ENCODE data around the gene SIPA1L3. TPM values are rescaled to one million over a fixed set of nuclear protein-coding genes. Genes with fewer than 3 reads are reported as not detected.

Gene SIPA1L3
- total RNA-seq, 1 experiment from 2014 or later = 36.0 TPM

- no peak for TF ChIP-seq CTCF (IDR thresholded peaks at IDR 0.05; ENCODE audit: unreplicated experiment)
- H3K4me1 Mint-ChIP-seq (ENCODE audit: insufficient read depth, unreplicated experiment) = peaks cover 16% of the 10 kb centered on the region
- POLR2A ChIA-PET = interaction anchor here (0.9 to 4.2 kb wide), 7 partner anchors 8 to 131 kb away, joined by 3 to 36 read pairs (median 12); partner anchors contain the start of genes C19orf33, CATSPERG, PSMD8 and SPINT2
- no peaks in the 10 kb centered on the region for H3K27me3 Mint-ChIP-seq (ENCODE audit: insufficient read depth, unreplicated experiment)
- no peak for DNase-seq (ENCODE audit: unreplicated experiment)
- no peaks in the 10 kb centered on the region for H3K9me3 Mint-ChIP-seq (ENCODE audit: unreplicated experiment)
- H3K36me3 Mint-ChIP-seq (ENCODE audit: insufficient read depth, unreplicated experiment) = no peaks in the 10 kb centered on the region
- CTCF ChIA-PET = interaction anchor here (0.6 to 5.8 kb wide), 25 partner anchors 9 to 344 kb away, joined by 3 to 102 read pairs (median 4); partner anchors contain the start of genes CATSPERG, KCNK6 and PSMD8
- intact Hi-C loops (cut with micrococcal nuclease) = loop anchor here (1.0 to 10.0 kb wide), 3 partner anchors 21 to 162 kb away; partner anchors contain the start of genes CATSPERG, FAM98C and SPINT2
- peak overlapping the region; percentile 66 for H3K4me3 Mint-ChIP-seq (ENCODE audit: unreplicated experiment)
- no TSS peak for BruUV-seq (replicated peaks)
- H3K27ac Mint-ChIP-seq (ENCODE audit: low read depth, unreplicated experiment) = no peak overlapping the region
Observed at GRCh38 chr19:38243279-38243673, 336.3 kb downstream of the SIPA1L3 start.

DNA sequence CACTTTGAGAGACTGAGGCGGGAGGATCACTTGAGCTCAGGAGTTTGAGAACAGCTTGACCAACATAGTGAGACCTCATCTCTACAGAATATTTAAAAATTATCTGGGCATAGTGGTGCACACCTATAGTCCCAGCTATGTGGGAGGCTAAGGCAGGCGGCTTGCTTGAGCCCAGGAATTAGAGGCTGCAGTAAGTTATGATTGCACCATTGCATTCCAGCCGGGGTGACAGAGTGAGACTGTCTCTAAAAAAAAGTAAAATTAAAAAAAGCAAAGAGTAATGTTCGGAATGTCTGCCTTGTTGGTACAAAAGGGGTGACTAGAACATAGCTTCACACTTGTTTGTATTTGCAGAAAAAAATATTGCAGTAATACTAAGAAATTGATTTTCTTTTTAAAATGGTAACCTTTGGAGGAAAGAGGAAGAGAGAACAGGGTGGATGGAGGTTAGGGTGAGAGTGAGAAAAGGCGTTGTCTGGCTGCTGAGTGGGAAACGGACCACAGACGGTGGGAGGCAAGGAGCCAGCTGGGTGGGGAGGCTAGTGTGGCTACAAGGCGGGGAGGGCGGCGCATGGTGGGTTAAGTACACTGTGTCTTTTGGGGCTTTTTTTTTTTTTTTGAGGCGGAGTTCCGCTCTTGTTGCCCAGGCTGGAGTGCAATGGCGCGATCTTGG, 339.0 kb downstream of the SIPA1L3 start:
- BruUV-seq (replicated peaks) = no TSS peak
- H3K4me1 Mint-ChIP-seq (ENCODE audit: insufficient read depth, unreplicated experiment) = peaks cover 16% of the 10 kb centered on the region
- CTCF ChIA-PET = interaction anchor here (0.8 to 5.8 kb wide), 11 partner anchors 10 to 130 kb away, joined by 3 to 102 read pairs (median 4); partner anchors contain the start of genes CATSPERG and PSMD8
- no peak for DNase-seq (ENCODE audit: unreplicated experiment)
- POLR2A ChIA-PET = interaction anchor here (0.6 to 4.2 kb wide), 6 partner anchors 19 to 684 kb away, joined by 3 to 36 read pairs (median 6); partner anchors contain the start of genes C19orf33, PSMD8, SARS2 and SPINT2
- intact Hi-C loops (cut with micrococcal nuclease) = loop anchor here (10.0 kb wide), 1 partner anchor 159 kb away; the partner anchor contains the start of gene FAM98C
- H3K27me3 Mint-ChIP-seq (ENCODE audit: insufficient read depth, unreplicated experiment) = no peaks in the 10 kb centered on the region
- no peaks in the 10 kb centered on the region for H3K36me3 Mint-ChIP-seq (ENCODE audit: insufficient read depth, unreplicated experiment)
- no peak overlapping the region for H3K4me3 Mint-ChIP-seq (ENCODE audit: unreplicated experiment)
- no peak for TF ChIP-seq CTCF (IDR thresholded peaks at IDR 0.05; ENCODE audit: unreplicated experiment)
- H3K9me3 Mint-ChIP-seq (ENCODE audit: unreplicated experiment) = no peaks in the 10 kb centered on the region
- no peak overlapping the region for H3K27ac Mint-ChIP-seq (ENCODE audit: low read depth, unreplicated experiment)

DNA sequence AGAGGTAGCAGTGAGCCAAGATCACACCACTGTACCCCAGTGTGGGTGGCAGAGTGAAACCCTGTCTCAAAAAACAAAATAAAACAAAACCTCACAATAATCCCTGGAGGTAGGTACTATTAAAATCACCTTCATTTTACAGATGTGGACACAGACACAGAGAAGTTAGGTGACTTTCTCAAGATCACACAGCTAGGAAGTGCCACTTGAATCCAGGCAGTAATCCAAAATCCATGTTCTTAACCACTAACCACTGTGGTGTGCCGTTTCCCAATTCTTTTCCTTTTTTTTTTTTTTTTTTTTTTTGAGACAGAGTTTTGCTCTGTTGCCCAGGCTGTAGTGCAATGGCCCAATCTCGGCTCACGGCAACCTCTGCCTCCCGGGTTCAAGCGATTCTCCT, 340.1 kb downstream of the SIPA1L3 start:
- no TSS peak for BruUV-seq (replicated peaks)
- H3K4me3 Mint-ChIP-seq (ENCODE audit: unreplicated experiment) = no peak overlapping the region
- DNase-seq (ENCODE audit: unreplicated experiment) = peak; percentile 29
- no peaks in the 10 kb centered on the region for H3K9me3 Mint-ChIP-seq (ENCODE audit: unreplicated experiment)
- TF ChIP-seq CTCF (IDR thresholded peaks at IDR 0.05; ENCODE audit: unreplicated experiment) = no peak
- intact Hi-C loops (cut with micrococcal nuclease) = loop anchor here (10.0 kb wide), 1 partner anchor 158 kb away; the partner anchor contains the start of gene FAM98C
- H3K4me1 Mint-ChIP-seq (ENCODE audit: insufficient read depth, unreplicated experiment) = peaks cover 27% of the 10 kb centered on the region
- H3K27me3 Mint-ChIP-seq (ENCODE audit: insufficient read depth, unreplicated experiment) = no peaks in the 10 kb centered on the region
- no peaks in the 10 kb centered on the region for H3K36me3 Mint-ChIP-seq (ENCODE audit: insufficient read depth, unreplicated experiment)
- H3K27ac Mint-ChIP-seq (ENCODE audit: low read depth, unreplicated experiment) = no peak overlapping the region
- ChIA-PET POLR2A (interaction anchor here (1.5 to 4.2 kb wide), 2 partner anchors 18 to 57 kb away, joined by 6 to 36 read pairs; partner anchors contain the start of genes C19orf33 and SPINT2), CTCF (interaction anchor here (0.6 to 5.8 kb wide), 7 partner anchors 9 to 86 kb away, joined by 3 to 102 read pairs (median 4); partner anchors contain the start of gene CATSPERG)

DNA sequence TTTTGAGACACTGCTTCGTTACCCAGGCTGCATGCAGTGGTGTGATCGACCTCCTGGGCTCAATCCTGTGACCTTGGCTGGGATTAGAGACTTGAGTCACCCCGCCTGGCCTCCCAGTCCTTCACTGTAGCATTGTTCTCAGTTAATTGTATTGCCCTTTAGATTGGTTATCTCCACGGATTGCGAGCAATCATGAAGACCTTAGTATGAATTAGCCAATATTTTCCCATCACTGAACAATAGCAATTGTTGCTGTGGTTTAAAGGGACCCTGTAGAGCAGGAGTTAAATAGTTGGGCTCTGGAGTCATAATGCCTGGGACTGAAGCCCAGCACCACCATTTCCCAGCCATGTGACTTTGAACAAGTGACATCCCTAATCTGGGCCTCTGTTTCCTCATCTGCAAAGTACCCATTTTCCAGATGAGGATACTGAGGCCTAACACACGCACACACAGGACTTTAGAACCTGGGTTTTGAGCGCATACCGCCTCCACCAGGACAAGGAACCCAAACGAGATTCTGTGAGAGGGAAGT, 340.8 kb downstream of the SIPA1L3 start:
- H3K27me3 Mint-ChIP-seq (ENCODE audit: insufficient read depth, unreplicated experiment) = no peaks in the 10 kb centered on the region
- TF ChIP-seq CTCF (IDR thresholded peaks at IDR 0.05; ENCODE audit: unreplicated experiment) = no peak
- H3K9me3 Mint-ChIP-seq (ENCODE audit: unreplicated experiment) = no peaks in the 10 kb centered on the region
- intact Hi-C loops (cut with micrococcal nuclease) = loop anchor here (10.0 kb wide), 1 partner anchor 157 kb away; the partner anchor contains the start of gene FAM98C
- ChIA-PET CTCF (interaction anchor here (1.0 kb wide), 2 partner anchors 18 to 78 kb away, joined by 3 read pairs; no protein-coding TSS in a partner anchor), POLR2A (interaction anchor here (0.6 to 4.2 kb wide), 4 partner anchors 16 to 87 kb away, joined by 4 to 36 read pairs (median 5); partner anchors contain the start of genes C19orf33 and SPINT2)
- no peaks in the 10 kb centered on the region for H3K36me3 Mint-ChIP-seq (ENCODE audit: insufficient read depth, unreplicated experiment)
- no peak for DNase-seq (ENCODE audit: unreplicated experiment)
- H3K4me1 Mint-ChIP-seq (ENCODE audit: insufficient read depth, unreplicated experiment) = peaks cover 27% of the 10 kb centered on the region
- H3K4me3 Mint-ChIP-seq (ENCODE audit: unreplicated experiment) = no peak overlapping the region
- H3K27ac Mint-ChIP-seq (ENCODE audit: low read depth, unreplicated experiment) = no peak overlapping the region
- BruUV-seq (replicated peaks) = no TSS peak
